ENCODE measurements around the gene ASXL1.

GRCh38 chr20:32337937-32338661, 20.0 kb upstream of the ASXL1 start:
- TF ChIP-seq CTCF (IDR thresholded peaks at IDR 0.05) (no peak), POLR2A (IDR thresholded peaks at IDR 0.05) (no peak)
